Lung (tissue), 12 donors: ENCODE data around the gene RALGPS2. TPM values are rescaled to one million over a fixed set of nuclear protein-coding genes. Genes with fewer than 3 reads are reported as not detected.

Experiments used
- ATAC-seq: fragments of 200-7000 bp; cut with Tn5 transposase; one replicate; pipeline ENCODE4 v1.9.1; 2020; ENCODE audit warnings: moderate number of reproducible peaks; ENCODE audit not compliant: insufficient read depth, low FRiP score
- DNase-seq, 3 donors: peaks; one replicate each; pipeline ENCODE4 v3.0.0-alpha.2; 2013 to 2017
- H3K27ac ChIP-seq, 2 donors: one replicate each; pipeline ENCODE4 v1.5.1; 2013; ENCODE audit warnings: mild to moderate bottlenecking in 2 of 2, moderate library complexity in 2 of 2, control low read depth in 1 of 2, inconsistent platforms in 1 of 2, low read depth in 1 of 2, low read length in 1 of 2
- H3K27me3 ChIP-seq, 3 donors: one replicate each; pipeline ENCODE4 v1.5.1; 2013; ENCODE audit warnings: low read length in 2 of 3; ENCODE audit not compliant: control insufficient read depth in 3 of 3, insufficient read depth in 3 of 3
- H3K36me3 ChIP-seq, 4 donors: one replicate each; pipeline ENCODE4 v1.5.1; 2013; ENCODE audit warnings: low read length in 4 of 4, mild to moderate bottlenecking in 1 of 4, moderate library complexity in 1 of 4; ENCODE audit not compliant: control insufficient read depth in 4 of 4, insufficient read depth in 4 of 4
- H3K4me1 ChIP-seq, 5 donors: one replicate each; pipeline ENCODE4 v1.5.1; 2013; ENCODE audit warnings: low read length in 5 of 5, mild to moderate bottlenecking in 2 of 5, moderate library complexity in 1 of 5; ENCODE audit not compliant: control insufficient read depth in 5 of 5, insufficient read depth in 5 of 5
- H3K4me3 ChIP-seq: one replicate; pipeline ENCODE4 v1.5.1; 2013; ENCODE audit warnings: mild to moderate bottlenecking, control low read depth, moderate library complexity
- H3K9ac ChIP-seq, 2 donors: one replicate each; pipeline ENCODE4 v1.5.1; 2013; ENCODE audit warnings: low read length in 2 of 2, control low read depth in 1 of 2; ENCODE audit not compliant: insufficient read depth in 1 of 2
- H3K9me3 ChIP-seq, 4 donors: one replicate each; pipeline ENCODE4 v1.5.1; 2013; ENCODE audit warnings: low read length in 3 of 4, mild to moderate bottlenecking in 1 of 4, moderate library complexity in 1 of 4; ENCODE audit not compliant: control insufficient read depth in 4 of 4, insufficient read depth in 3 of 4
- WGBS, 2 donors: extraction: QIAGEN DNeasy Blood & Tissue Kit; methylation state at CpG; one replicate each; pipeline ENCODE4 v1.1.7; 2013; 5-methylcytosine and 5-hydroxymethylcytosine counted together
- polyA plus RNA-seq, 2 donors: library from polyadenylated mRNA; stranded (reverse); fragments of 200-250 nt; gene quantifications; one replicate each; pipeline ENCODE4 v1.2.1, GENCODE V29; 2013
- total RNA-seq, 2 donors: library from RNA; depleted of rRNA in 1 of 2; stranded (reverse); fragments of >200 nt in 1 of 2; gene quantifications; one replicate each; pipeline ENCODE4 v1.2.1, GENCODE V29; 2014 to 2021
- TF ChIP-seq, protein P1 (sequence below): IDR thresholded peaks from 2 replicates; pipeline ENCODE4 v1.5.1; 2012; ENCODE audit warnings: mild to moderate bottlenecking; ENCODE audit errors: control extremely low read depth, extremely low read depth
- donor health status: control.
- donor health status: control.
- donor health status: Bipolar disorder and iron deficiency.
- donor health status: healthy.
- donor health status: DM: yes; HTN: yes; CAD: no.

Gene RALGPS2
- total and polyA plus RNA-seq, 4 donors, result 1.2 to 33.2 (median 5.1) TPM

DNA sequence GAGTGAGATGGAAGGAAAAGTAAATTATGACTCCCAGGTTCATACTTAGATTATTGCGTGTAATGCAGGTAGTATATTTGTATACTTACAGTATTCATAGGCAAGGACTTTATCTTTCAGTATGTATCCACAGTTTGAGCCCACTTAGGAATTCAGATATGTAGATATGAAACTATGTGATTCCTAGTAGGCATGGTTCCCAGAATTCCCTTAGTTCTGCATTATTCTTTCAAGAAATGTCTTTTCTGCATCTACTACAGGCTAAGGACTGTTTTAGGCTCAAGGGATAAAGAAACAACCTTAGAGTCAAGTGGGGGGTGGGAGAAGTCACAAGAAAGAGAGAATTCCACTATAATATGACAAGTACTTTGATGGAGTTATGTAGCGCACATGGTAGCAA lies 132.1 kb downstream of the RALGPS2 start:
- TF ChIP-seq, protein P1, sequence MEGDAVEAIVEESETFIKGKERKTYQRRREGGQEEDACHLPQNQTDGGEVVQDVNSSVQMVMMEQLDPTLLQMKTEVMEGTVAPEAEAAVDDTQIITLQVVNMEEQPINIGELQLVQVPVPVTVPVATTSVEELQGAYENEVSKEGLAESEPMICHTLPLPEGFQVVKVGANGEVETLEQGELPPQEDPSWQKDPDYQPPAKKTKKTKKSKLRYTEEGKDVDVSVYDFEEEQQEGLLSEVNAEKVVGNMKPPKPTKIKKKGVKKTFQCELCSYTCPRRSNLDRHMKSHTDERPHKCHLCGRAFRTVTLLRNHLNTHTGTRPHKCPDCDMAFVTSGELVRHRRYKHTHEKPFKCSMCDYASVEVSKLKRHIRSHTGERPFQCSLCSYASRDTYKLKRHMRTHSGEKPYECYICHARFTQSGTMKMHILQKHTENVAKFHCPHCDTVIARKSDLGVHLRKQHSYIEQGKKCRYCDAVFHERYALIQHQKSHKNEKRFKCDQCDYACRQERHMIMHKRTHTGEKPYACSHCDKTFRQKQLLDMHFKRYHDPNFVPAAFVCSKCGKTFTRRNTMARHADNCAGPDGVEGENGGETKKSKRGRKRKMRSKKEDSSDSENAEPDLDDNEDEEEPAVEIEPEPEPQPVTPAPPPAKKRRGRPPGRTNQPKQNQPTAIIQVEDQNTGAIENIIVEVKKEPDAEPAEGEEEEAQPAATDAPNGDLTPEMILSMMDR, result no peak
- Histone ChIP-seq H3K36me3 (peaks cover 0 to under 1% (median 0%) of the 10 kb centered on the region in 4 donors), H3K4me3 (no peak overlapping the region), H3K9ac (no peak overlapping the region), H3K9me3 (no peaks in the 10 kb centered on the region), H3K4me1 (no peaks in the 10 kb centered on the region), H3K27me3 (no peaks in the 10 kb centered on the region), H3K27ac (no peak overlapping the region)
- DNase-seq (no peak), ATAC-seq (no peak)
- WGBS, 2 donors, result 97% methylated on average over 2 of the region's 2 CpGs

GRCh38 chr1:178862416-178862815 lies 137.4 kb downstream of the RALGPS2 start:
- ATAC-seq (no peak), DNase-seq (no peak)
- WGBS, 2 donors, result 94 to 99% methylated on average over 3 of the region's 3 CpGs
- Histone ChIP-seq H3K27me3 (no peaks in the 10 kb centered on the region), H3K36me3 (peaks cover 0 to 8% (median 0%) of the 10 kb centered on the region in 4 donors), H3K27ac (no peak overlapping the region), H3K9me3 (no peaks in the 10 kb centered on the region), H3K9ac (no peak overlapping the region), H3K4me1 (no peaks in the 10 kb centered on the region), H3K4me3 (no peak overlapping the region)
- TF ChIP-seq, protein P1, result no peak

DNA sequence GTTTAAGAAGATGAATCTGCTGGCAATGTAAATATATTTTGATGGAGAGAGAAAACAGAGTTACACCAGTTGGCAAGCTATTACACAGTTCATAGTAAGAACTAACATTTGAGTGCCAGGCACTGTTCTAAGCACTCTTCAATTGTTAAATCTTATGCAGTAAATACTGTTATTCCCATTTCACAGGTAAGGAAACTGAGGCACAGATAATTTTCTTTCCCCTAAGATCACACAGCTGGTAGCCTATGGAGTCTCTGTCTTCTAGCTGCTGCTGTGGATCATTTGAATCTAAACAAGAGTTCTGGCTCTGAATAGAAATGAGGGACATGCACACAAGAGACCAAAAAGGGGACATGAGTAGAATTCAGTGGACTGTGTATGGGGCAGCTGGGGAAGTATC lies 137.8 kb downstream of the RALGPS2 start:
- Histone ChIP-seq H3K36me3 (peaks cover 0 to 8% (median 0%) of the 10 kb centered on the region in 4 donors), H3K9ac (no peak overlapping the region), H3K4me3 (no peak overlapping the region), H3K9me3 (no peaks in the 10 kb centered on the region), H3K4me1 (no peaks in the 10 kb centered on the region), H3K27me3 (no peaks in the 10 kb centered on the region), H3K27ac (no peak overlapping the region)
- TF ChIP-seq, protein P1, result no peak
- ATAC-seq (no peak), DNase-seq (no peak)

DNA sequence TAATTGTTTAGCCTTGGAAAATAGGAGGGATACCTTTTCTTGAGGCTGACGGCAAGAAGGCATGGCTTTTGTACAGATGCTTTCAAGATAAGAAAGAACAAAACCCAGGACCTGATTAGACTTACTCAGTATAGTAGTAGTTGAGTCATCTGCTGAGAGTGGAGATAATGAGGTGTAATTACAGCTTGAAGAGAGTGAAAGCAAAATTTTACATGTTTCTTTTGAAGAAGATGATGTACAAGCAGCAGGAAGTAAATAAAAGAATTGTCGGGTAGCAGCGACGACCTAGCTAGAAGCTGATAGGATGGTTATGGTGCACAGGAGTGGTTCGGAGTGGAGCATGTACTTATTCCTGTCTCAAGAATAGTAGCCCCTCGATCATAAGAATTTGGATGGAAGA lies 139.3 kb downstream of the RALGPS2 start:
- Histone ChIP-seq H3K27me3 (no peaks in the 10 kb centered on the region), H3K9ac (no peak overlapping the region), H3K27ac (no peak overlapping the region), H3K4me3 (no peak overlapping the region), H3K36me3 (peaks cover 0 to 8% (median 0%) of the 10 kb centered on the region in 4 donors), H3K9me3 (no peaks in the 10 kb centered on the region), H3K4me1 (peaks cover 0 to 1% (median 0%) of the 10 kb centered on the region in 5 donors)
- DNase-seq, result peak in 1 of 3 donors; percentile 20
- WGBS, 2 donors, result 58 to 81% methylated on average over 6 of the region's 6 CpGs
- no peak for ATAC-seq
- TF ChIP-seq, protein P1, result no peak
